GM21619 (cell line): Measurements from ENCODE around the gene HYPK.
A peak's percentile ranks its signal among the peaks of the same experiment; 100 is the strongest.
"Not testable (repeated sequence)": the region's sequence is repeated elsewhere in the genome, so short reads cannot be mapped to it uniquely, and the experiment has no call there.

ENCODE experiments used
- ATAC-seq: cut with Tn5 transposase; IDR thresholded peaks from one replicate; pipeline ENCODE4 v1.9.1; 2021; ENCODE audit not compliant: unreplicated experiment

HYPK gene

DNA sequence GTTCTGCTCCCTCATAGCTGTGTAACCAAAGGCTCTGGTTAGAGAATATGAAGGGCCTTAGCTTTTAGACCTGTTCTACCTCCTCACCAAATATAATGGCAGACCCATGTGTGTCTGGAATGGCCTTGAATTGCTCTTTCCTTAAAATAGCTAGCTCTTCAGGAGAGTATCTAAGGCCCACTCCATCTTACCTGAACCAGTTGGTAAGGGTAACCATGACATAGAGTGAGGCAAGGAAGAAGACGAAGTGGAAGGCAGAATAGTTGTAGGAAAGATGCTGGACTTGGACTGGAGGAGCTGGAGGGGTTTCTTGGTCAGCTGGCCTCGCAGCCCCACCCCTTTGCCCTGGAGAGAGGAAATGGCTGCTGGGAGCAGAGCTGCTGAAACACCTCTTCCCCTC lies 5.2 kb upstream of the HYPK start:
- ATAC-seq = no peak

DNA sequence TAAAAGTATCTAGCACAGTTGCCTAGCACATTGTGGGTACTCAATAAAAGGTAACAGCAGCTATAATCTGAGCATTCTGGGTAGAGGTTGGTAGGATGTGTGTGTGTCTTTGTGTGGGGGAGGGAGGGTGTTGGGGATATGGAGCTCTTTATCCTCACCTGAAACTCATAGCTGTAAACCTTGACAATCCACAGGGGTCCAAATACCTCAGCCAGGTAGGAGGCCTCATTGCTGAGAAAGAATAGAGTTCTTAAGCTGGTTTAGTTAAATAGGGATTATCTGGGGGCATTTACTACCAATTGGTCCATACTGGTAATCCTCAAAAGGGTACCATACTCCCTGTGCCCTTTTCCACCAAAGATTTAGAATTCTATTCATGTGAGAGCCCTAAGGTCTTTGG lies 4.4 kb upstream of the HYPK start:
- no peak for ATAC-seq

DNA sequence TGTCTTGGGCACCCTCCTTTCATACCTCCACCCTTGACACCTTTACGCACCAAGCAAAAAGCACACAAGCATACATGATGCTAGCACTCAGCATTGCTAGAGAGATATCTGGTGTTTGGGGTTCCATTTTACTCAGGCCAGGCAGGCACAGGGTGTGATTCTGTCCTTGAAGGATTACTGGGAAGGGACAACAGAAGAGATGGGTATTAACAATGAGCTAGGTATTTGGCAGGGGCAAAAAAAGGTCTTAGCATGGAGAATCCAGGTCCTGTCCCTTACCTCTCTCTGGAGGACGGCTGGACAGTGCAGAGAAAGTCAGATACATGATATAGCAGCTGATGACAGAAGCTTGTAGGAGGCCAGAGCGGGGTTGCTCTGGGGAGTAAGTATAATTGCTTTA lies 3.8 kb upstream of the HYPK start:
- no peak for ATAC-seq

DNA sequence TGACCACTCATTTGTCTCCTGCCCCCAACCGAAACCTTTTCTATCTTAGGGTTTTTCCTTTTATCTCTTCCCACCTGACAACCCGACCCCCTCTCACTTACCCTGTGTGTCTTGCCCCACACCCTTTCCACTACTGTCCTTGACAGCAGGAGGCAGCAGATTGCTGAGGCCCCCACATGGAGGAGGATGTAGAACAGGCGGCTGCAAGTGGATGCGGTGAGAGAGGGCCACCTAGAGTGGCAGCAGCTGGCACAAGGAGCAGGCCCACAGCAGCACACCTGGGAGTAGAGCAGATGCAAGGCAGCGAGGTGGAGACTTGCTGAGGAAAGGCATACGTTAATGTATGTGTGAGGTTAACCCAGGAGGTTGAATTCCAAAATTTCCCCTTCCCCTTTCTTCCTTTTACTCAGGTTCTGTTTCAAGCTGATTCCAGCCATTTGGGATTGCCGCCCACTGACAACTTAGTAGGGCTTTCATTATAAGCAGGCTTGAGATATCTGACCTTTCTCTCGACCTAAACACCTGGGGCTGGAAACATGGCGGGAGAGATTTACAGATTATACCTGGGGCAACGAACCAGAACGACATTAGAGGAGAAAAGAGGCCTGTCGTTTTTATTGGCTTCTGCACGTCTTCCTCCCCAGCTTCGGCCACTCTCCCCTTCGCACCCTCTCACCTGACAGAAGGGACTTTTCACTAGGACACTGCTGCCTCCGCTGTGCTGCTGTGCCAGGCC lies 1.0 kb upstream of the HYPK start:
- ATAC-seq = no peak

DNA sequence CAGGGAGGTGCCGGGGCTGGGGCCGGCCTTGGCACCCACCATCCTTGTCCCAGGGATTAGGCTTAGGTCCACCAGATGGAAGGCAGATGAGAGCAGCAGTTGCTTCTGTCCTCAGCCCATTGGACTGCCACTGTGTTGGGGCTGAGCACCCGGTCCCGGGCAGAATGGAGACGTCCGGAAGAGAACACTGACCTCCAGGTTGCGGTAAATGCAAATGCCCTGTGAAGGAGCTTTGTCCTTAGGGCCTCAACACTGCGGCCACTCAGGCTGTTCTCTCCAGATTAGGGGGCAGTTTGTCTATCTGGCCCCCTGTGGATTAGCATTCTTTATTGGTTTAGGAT lies 484 bp upstream of the HYPK start, which contains the start of gene SERINC4:
Gene SERINC4 (minus strand): TSS at position 276 of the 341 bp plus-strand sequence. CDS start 234 bp downstream, at position 42.
- no peak for ATAC-seq

DNA sequence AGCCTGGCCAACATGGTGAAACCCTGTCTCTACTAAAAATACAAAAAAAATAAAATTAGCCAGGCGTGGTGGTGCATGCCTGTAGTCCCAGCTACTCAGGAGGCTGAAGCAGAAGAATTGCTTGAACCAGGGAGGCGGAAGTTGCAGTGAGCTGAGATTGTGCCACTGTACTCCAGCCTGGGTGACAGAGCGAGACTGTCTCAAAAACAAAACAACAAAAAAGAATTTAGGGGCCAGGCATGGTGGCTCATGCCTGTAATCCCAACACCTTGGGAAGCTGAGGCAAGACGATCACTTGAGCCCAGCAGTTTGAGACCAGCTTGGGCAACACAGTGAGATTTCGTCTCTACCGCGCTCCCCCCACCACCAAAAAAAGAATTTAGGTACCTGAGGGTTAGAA lies 2.3 kb downstream of the HYPK start:
- not testable (repeated sequence) for ATAC-seq

DNA sequence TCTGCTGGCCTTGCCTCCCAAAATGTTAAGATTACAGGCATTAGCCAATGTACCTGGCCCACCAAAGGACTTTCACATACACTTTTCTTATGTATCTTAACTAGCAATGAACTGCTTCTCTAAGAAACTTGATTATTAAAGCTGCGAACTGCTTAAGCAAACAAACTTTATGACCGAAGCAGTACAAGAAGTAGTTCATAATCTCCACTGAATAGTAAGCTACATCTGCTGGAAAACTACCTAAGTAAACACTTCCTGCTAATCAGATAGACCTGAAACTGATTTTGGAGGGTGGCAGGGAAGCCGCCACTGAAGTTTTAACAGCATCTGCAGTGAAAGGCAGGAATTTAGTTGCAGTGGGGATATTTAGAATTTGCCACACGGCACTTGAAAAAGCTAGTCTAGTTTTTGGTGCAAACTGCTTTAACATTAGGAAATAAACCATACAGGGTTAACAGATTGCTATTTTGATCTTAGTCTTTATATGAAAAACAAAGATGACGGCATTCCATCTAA lies 8.1 kb downstream of the HYPK start:
- no peak for ATAC-seq

DNA sequence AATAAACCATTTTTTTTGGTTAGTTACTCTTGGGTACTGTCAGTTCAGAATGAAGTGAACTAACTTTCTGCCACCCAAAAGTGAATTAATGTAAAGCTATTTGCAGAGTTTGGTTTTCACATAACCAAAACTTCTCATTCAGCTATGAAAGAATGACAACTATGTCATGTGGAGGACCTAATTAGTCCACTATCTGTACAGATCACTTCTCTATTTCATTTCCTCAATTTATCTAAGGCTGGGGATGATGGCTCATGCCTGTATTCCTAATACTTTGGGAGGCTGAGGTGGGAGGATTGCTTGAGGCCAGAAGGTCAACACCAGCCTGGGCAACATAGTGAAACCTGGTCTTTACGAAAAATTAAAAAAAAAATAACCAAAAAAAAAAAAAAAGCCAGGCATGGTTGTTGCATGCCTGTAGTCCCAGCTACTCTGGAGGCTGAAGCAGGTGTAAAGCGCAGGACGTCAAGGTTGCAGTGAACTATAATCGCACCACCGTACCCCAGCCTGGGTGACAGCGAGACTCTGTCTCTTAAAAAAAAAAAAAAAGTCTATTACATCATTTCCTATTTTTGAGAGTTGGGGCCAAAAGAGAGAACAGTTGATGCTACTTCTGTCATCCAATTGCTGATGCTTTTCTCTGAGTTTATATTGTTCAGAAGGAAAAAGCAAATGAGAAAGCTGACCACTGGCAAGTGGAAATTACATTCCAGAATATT lies 8.7 kb downstream of the HYPK start:
- ATAC-seq = peak; percentile 61

DNA sequence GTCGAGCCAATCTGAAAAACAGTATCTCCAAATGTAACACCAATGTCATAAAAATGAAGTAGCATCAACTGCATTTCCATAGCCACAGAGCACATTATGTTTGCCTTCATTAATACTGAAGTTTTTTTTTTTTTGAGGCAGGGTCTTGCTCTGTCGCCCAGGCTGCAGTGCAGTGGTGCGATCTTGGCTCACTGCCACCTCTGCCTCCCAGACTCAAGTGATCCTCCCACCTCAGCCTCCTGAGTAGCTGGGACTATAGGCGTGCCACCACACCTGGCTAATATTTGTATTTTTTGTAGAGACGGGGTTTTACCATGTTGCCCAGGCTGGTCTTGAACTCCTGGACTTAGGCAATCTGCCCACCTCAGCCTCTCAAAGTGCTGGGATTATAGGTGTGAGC lies 14.7 kb downstream of the HYPK start:
- not testable (repeated sequence) for ATAC-seq

DNA sequence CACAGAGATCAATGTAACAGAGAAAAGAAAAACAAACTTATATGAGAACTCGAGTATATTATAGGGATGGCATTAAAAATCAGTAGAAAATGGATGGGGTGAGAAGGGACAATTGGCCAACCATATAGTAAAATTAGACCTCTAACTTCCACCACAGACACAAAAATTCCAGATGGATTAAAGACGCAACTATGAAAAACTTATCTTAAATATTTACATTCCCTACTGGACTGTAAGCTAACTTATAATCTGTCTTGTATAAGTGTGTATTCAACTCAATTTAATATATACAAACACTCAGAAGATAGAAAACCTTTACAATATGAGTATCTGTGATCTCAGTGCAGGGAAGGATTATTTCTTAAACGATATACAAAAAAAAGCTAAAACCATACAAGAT lies 21.1 kb downstream of the HYPK start:
- no peak for ATAC-seq

DNA sequence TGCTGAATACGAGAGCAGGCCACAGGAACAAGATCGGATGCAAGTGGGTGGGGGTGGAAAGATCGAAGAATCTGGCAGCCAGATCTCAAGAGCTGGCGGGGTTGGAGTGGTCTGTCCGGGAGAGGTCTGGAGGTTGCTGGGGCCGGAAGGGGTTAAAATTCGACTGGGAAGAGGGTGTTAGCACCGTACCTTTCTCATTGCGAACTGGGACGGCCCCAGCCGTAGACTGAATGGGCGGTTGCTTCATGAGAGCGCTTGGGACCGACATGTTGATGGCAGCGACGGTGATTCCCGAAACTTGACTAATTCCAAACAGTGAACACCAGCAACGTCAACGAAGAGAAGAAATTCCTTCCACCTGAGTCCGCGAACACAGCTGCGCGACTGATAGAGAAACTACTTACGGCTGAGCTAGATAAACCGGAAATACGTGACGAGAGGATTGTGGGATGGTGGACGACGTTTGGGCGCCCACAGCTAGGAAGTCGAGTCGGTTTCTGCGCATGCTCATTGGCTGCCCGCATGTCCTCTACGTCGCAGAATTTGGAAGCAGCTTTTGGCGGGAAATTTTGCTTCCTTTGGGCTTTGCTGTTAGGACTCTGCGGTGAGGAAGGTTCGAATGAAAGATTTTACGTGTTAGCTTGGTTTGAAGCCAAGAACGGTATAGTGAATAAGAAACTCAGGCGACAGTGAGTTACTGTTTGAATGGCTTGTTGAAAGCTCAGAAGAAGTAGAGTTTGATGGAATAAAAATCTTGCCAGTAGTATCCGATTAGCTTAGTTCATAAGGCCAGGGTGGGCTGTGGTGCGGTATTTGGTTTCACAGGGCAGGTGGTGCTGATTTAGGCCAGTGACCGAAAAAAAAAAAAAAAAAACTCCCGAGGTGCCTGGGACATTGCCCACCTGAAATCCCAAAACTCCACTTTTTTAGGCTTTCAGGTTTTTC lies 24.2 kb downstream of the HYPK start, which contains the start of gene MFAP1:
Gene MFAP1 (minus strand): TSS at position 389 of the 945 bp plus-strand sequence. CDS start 121 bp downstream, at position 268.
- ATAC-seq = peak; percentile 73

DNA sequence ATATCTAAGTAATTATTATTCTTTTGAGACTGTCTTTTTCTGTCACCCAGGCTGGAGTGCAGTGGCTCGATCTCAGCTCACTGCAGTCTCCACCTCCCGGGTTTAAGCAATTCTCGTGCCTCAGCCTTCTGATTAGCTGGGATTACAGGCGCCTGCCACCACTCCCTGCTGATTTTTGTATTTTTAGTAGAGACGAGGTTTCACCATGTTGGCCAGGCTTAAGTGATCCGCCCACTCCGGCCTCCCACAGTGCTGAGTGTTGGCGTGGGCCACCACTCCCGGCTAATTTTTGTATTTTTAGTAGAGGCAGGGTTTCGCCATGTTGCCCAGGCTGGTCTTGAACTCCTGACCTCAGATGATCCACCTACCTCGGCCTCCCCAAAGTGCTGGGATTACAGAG lies 24.9 kb downstream of the HYPK start:
- ATAC-seq = not testable (repeated sequence)

DNA sequence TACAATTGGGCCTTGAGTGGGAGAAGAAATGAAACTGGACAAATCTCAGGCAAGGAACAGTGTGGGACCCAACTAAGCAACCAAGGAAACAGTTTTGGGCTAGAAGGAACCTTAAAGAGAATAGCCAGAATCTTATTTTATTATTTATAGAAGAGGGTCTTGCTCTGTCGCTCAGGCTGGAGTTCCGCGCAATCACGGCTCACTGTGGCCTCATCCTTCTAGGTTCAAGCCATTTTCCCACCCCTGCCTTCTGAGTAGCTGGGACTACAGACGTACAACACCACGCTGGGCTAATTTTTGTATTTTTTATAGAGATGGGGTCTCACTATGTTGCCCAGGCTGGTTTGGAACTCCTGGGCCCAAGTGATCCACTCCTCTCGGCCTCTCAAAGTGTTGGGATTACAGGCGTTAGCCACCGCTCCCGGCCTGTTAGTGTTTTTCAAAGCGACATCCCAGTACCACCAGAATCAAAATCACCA lies 25.7 kb downstream of the HYPK start:
- no peak for ATAC-seq

DNA sequence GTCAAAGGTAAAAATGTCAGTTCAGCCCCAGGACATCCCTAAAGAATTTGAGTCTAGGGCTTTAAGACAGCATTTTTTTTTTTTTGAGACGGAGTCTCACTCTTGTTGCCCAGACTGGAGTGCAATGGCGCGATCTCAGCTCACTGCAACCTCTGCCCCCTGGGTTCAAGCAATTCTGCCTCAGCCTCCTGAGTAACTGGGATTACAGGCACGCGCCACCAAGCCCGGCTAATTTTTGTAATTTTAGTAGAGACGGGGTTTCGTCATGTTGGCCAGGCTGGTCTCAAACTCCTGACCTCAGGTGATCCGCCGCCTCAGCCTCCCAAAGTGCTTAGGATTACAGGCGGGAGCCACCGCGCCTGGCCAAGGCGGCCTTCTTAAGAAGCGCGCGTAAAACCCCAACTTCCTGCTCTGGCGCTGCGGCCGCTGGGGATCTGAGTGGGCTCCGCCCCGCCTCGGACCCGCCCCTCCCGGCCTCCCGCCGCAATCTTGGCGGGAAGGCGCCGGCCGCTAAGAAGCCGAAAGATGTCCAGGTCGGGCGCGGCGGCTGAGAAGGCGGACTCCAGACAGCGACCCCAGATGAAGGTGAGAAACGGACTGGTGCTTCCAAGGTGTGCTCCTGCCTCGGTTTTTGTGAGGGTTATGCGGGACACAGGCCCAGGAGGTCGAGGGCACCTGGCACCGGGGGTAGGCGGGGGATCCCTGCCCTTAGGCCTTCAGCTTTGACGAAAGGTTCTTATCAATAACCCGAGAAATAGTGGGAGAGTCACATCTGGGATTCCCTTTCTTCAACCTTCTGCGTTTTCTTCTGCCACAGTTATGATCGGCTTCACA lies 26.3 kb downstream of the HYPK start, which contains the start of gene WDR76:
Gene WDR76 (plus strand): TSS at position 495 of the 834 bp plus-strand sequence. CDS start 31 bp downstream, at position 526.
- ATAC-seq = peak; percentile 51

DNA sequence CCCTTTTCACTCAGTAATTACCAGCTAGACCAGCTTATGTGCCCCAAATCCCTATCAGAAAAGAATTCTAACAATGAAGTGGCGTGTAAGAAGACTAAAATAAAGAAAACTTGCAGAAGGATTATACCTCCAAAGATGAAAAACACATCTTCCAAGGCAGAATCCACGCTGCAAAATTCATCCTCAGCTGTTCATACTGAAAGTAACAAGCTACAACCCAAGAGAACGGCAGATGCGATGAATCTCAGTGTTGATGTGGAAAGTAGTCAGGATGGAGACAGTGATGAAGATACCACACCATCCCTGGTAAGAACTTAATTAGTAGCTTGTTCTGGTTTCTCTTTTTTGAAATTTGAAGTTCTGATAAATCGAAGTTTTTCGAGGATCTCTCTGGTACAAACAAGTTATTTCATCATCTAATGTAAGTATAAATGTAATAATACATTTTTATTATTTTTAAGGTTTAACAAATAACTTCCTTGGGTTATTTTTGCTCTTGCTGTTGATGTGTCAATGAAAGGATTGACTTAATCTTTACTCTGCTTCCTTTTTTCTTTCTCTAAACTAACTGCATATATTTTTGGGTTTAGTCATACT lies 27.8 kb downstream of the HYPK start:
- no peak for ATAC-seq

DNA sequence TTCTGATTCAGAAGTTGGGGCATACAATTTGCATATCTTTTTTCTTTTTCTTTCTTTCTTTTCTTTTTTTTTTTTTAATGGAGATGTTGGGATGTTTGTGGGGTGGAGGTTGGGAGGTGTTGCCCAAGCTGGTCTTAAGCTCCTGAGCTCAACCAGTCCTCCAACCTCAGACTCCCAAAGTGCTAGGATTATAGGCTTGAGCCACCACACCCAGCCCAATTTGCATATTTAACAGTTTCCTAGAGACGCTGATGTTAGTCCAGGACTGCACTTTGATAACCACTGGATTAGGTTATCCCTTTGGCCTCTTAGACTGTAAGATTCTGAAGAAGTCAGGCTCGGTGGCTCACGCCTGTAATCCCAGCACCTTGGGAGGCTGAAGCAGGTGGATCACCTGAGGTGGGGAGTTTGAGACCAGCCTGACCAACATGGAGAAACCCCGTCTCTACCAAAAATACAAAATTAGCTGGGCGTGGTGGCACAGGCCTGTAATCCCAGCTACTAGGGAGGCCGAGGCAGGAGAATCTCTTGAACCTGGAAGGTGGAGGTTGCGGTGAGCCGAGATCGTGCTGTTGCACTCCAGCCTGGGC lies 29.6 kb downstream of the HYPK start:
- not testable (repeated sequence) for ATAC-seq

DNA sequence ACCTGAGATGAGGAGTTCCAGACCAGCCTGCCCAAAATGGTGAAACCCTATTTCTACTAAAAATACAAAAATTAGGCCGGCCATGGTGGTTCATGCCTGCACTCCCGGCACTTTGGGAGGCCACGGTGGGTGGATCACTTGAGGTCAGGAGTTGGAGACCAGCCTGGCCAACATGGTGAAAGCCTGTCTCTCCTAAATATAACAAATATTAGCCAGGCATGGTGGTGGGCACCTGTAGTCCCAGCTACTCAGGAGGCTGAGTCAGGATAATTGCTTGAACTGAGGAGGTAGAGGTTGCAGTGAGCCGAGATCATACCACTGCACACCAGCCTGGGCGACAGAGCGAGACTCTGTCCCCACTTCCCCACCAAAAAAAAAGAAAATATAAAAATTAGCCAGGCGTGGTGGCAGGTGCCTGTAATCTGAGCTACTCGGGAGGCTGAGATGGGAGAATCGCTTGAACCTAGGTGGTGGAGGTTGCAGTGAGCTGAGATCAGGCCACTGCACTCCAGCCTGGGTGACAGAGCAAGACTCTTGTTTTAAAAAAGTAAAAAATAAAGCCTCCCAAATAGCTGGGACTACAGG lies 30.4 kb downstream of the HYPK start:
- not testable (repeated sequence) for ATAC-seq

DNA sequence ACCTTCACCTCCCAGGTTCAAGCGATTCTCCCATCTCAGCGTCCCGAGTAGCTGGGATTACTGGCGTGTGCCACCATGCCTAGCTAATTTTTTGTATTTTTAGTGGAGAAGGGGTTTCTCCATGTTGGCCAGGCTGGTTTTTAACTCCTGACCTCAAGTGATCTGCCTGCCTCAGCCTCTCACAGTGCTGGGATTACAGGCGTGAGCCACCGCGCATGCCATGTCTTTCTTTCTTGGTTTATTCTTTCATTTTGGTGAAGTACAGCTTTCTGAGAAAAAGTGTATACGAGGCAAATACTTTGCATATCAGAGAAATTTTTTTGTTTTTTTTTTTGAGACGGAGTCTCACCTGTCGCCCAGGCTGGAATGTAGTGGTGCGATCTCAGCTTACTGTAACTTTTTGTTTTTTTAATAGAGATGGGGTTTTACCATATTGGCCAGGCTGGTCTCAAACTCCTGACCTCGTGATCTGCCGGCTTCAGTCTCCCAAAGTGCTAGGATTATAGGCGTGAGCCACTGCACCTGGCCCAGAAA lies 31.2 kb downstream of the HYPK start:
- not testable (repeated sequence) for ATAC-seq
